GM12878 (cell line): ENCODE data around the gene MEIS1. TPM values are rescaled to one million over a fixed set of nuclear protein-coding genes. Genes with fewer than 3 reads are reported as not detected.

Experiments used
- ATAC-seq: fragments of 200-7000 bp; cut with Tn5 transposase; 3 replicates; pipeline ENCODE4 v1.9.1; 2020; ENCODE audit warnings: mild to moderate bottlenecking, moderate library complexity
- BruUV-seq: library from RNA; stranded (reverse); fragments of 400-500 nt; replicated peaks from 2 replicates; lab custom pipeline; 2021; lab: Mats Ljungman, UMichigan
- CTCF ChIA-PET: fragments of 300-600 bp; sonication (Branson Sonifier 250); formaldehyde crosslinking; extraction: SDS; loops from one replicate; lab custom pipeline; 2021; ENCODE audit warnings: inconsistent platforms; lab: Yijun Ruan, JAX
- POLR2A ChIA-PET: fragments of 350-600 bp; formaldehyde crosslinking; extraction: SDS; loops from one replicate; lab custom pipeline; 2021; ENCODE audit warnings: inconsistent platforms; lab: Charles Lee
- RAD21 ChIA-PET: fragments of 300-600 bp; sonication (Branson Sonifier 250); formaldehyde crosslinking; loops from one replicate; lab custom pipeline; 2023; ENCODE audit warnings: antibody characterized with exemption; ENCODE audit not compliant: unreplicated experiment; lab: Charles Lee
- SMC1A ChIA-PET: fragments of 300-600 bp; sonication (Branson Sonifier 250); formaldehyde crosslinking; loops from one replicate; lab custom pipeline; 2023; ENCODE audit not compliant: unreplicated experiment, uncharacterized antibody; lab: Charles Lee
- DNase-seq: peaks from one replicate; pipeline ENCODE4 v3.0.0-alpha.2; 2011; ENCODE audit warnings: low read depth, low spot score
- FAIRE-seq: peaks from 3 replicates; lab custom pipeline; 2011; peaks lifted over from hg19 to GRCh38; lab: Jason Lieb, UNC
- H2AFZ ChIP-seq: 2 replicates; pipeline ENCODE4 v1.6.0; 2011; ENCODE audit warnings: low read depth, low read length, control low read depth; ENCODE audit not compliant: control insufficient read depth
- H3K27ac ChIP-seq: 2 replicates; pipeline ENCODE4 v1.5.1; 2011; ENCODE audit warnings: control low read depth; ENCODE audit not compliant: control insufficient read depth, insufficient read depth
- H3K27me3 ChIP-seq, 2 experiments: replicated peaks in 1 of 2; 2 replicates each; pipeline versions ENCODE4 v1.6.0 to v1.6.1; 2011; ENCODE audit warnings: low read length in 1 of 2; ENCODE audit not compliant: control insufficient read depth in 2 of 2, insufficient read depth in 2 of 2
- H3K36me3 ChIP-seq, 2 experiments: 2 replicates each; pipeline ENCODE4 v1.5.1; 2011; ENCODE audit warnings: low read length in 1 of 2; ENCODE audit not compliant: control insufficient read depth in 2 of 2, insufficient read depth in 2 of 2
- H3K4me1 ChIP-seq: 2 replicates; pipeline ENCODE4 v1.6.1; 2011; ENCODE audit warnings: mild to moderate bottlenecking, low read length, moderate library complexity, mixed read lengths; ENCODE audit not compliant: control insufficient read depth, insufficient read depth
- H3K4me2 ChIP-seq: 2 replicates; pipeline ENCODE4 v1.6.0; 2011; ENCODE audit warnings: control low read depth; ENCODE audit not compliant: control insufficient read depth, insufficient read depth
- H3K4me3 ChIP-seq: fragments of 200-600 bp; sonication (generic); 2 replicates; pipeline ENCODE4 v1.5.1; 2016
- H3K79me2 ChIP-seq: 2 replicates; pipeline ENCODE4 v1.6.0; 2011; ENCODE audit warnings: low read length; ENCODE audit not compliant: control insufficient read depth, insufficient read depth
- H3K9ac ChIP-seq: 2 replicates; pipeline ENCODE4 v1.8.0; 2011; ENCODE audit warnings: low read length, control low read depth, mixed read lengths; ENCODE audit not compliant: control insufficient read depth, insufficient read depth
- H3K9me3 ChIP-seq: replicated peaks from 3 replicates; pipeline ENCODE4 v1.5.1; 2011; ENCODE audit warnings: mild to moderate bottlenecking, low read length; ENCODE audit not compliant: control insufficient read depth, insufficient read depth
- H4K20me1 ChIP-seq: 2 replicates; pipeline ENCODE4 v1.6.0; 2011; ENCODE audit not compliant: control insufficient read depth, insufficient read depth
- ATF7 ChIP-seq: fragments of 450-650 bp; IDR thresholded peaks from 2 replicates; pipeline ENCODE4 v1.6.1; 2016; ENCODE audit warnings: low read depth, mild to moderate bottlenecking
- FOS ChIP-seq: IDR thresholded peaks from 3 replicates; pipeline ENCODE4 v1.6.1; 2011; ENCODE audit warnings: borderline replicate concordance; ENCODE audit not compliant: insufficient read length; ENCODE audit errors: extremely low read depth
- JUND ChIP-seq: IDR thresholded peaks from 2 replicates; pipeline ENCODE4 v1.6.1; 2012; ENCODE audit warnings: low read depth, mild to moderate bottlenecking, low read length, improper control_type of control experiment, moderate library complexity
- LARP7 ChIP-seq: fragments of 450-650 bp; IDR thresholded peaks from 2 replicates; pipeline ENCODE4 v1.6.1; 2017; ENCODE audit warnings: mild to moderate bottlenecking
- NFXL1 ChIP-seq: fragments of 450-650 bp; IDR thresholded peaks from 2 replicates; pipeline ENCODE4 v1.6.1; 2017; ENCODE audit warnings: antibody characterized with exemption, mild to moderate bottlenecking, borderline replicate concordance
- NRF1 ChIP-seq: conservative IDR thresholded peaks from 2 replicates; pipeline ENCODE4 v1.6.1; 2011; ENCODE audit warnings: mild to moderate bottlenecking, low read depth, low read length, improper control_type of control experiment
- PAX5 ChIP-seq: IDR thresholded peaks from 2 replicates; pipeline ENCODE4 v1.6.1; 2011; ENCODE audit warnings: low read depth, low read length, borderline replicate concordance
- RB1 ChIP-seq: fragments of 450-650 bp; formaldehyde crosslinking; IDR thresholded peaks from 2 replicates; pipeline ENCODE4 v1.6.1; 2017; ENCODE audit warnings: mild to moderate bottlenecking, borderline replicate concordance
- SKIL ChIP-seq: fragments of 450-650 bp; IDR thresholded peaks from 2 replicates; pipeline ENCODE4 v1.6.1; 2017; ENCODE audit warnings: mild to moderate bottlenecking, low read depth, inconsistent platforms; ENCODE audit not compliant: poor library complexity, severe bottlenecking
- SMAD1 ChIP-seq: fragments of 450-650 bp; IDR thresholded peaks from 2 replicates; pipeline ENCODE4 v1.6.1; 2018; ENCODE audit warnings: mild to moderate bottlenecking, low read depth; ENCODE audit not compliant: partially characterized antibody
- SMAD5 ChIP-seq: IDR thresholded peaks from 2 replicates; pipeline ENCODE4 v1.6.1; 2016; ENCODE audit warnings: antibody characterized with exemption, low read depth
- SP1 ChIP-seq: IDR thresholded peaks from one replicate; pipeline ENCODE4 v1.6.1; 2011; ENCODE audit warnings: low read depth, low read length
- SRF ChIP-seq, 2 experiments: IDR thresholded peaks; 2 replicates each; pipeline ENCODE4 v1.6.1; 2011; ENCODE audit warnings: low read depth in 2 of 2, low read length in 2 of 2, mild to moderate bottlenecking in 1 of 2, moderate library complexity in 1 of 2
- TBL1XR1 ChIP-seq: IDR thresholded peaks from 2 replicates; pipeline ENCODE4 v1.6.1; 2012; ENCODE audit warnings: low read depth, low read length, improper control_type of control experiment
- ZBED1 ChIP-seq: IDR thresholded peaks from 2 replicates; pipeline ENCODE4 v1.6.1; 2016; ENCODE audit warnings: borderline replicate concordance
- WGBS: methylation state at CpG from one replicate; pipeline ENCODE4 v1.1.6; 2016; ENCODE audit warnings: low lambda C conversion rate; ENCODE audit not compliant: insufficient replicate concordance, insufficient coverage; ENCODE audit errors: missing lambda C conversion rate; 5-methylcytosine and 5-hydroxymethylcytosine counted together
- in situ Hi-C: fragments of 300-500 bp; cut with MboI; formaldehyde crosslinking; loops from 9 replicates; pipeline ENCODE4 v1.14.3; 2018; ENCODE audit warnings: mixed read lengths
- intact Hi-C: fragments of 100-400 bp; cut with micrococcal nuclease; formaldehyde crosslinking; loops from one replicate; pipeline ENCODE4 v1.14.2; 2022; ENCODE audit not compliant: unreplicated experiment
- polyA plus RNA-seq, 11 experiments: library from polyadenylated mRNA; depleted of rRNA in 4 of 11; unstranded in 6 of 11; stranded (reverse) in 5 of 11; fragments of >200 nt; fragmentation: Nextera tagmentation in 4 of 11; fragmentation: Illumina TruSeq in 1 of 11; extraction: Ambion mirVana in 4 of 11; extraction: Trizol in 1 of 11; gene quantifications; 1 replicate in 1 of 11; 2 replicates in 10 of 11; pipeline versions ENCODE4 v1.2.1 to v1.2.3, GENCODE V29; 2011 to 2016; ENCODE audit warnings: inconsistent platforms in 2 of 11, missing spikeins in 2 of 11, low read depth in 1 of 11
- total RNA-seq, 4 experiments: library from RNA; depleted of rRNA in 3 of 4; stranded (reverse); fragments of >200 nt in 3 of 4; fragmentation: Illumina TruSeq in 1 of 4; extraction: Trizol in 1 of 4; gene quantifications; 2 replicates each; pipeline versions ENCODE4 v1.2.1 to v1.2.3, GENCODE V29; 2013 to 2021
- TF ChIP-seq, protein P1 (sequence below): fragments of 150-350 bp; IDR thresholded peaks from 2 replicates; pipeline ENCODE4 v1.6.1; 2014; ENCODE audit warnings: mild to moderate bottlenecking, low read depth, low read length
- TF ChIP-seq, protein P2 (sequence below): fragments of 450-650 bp; IDR thresholded peaks from 2 replicates; pipeline ENCODE4 v1.6.1; 2017; ENCODE audit warnings: borderline replicate concordance
- TF ChIP-seq, protein P3 (sequence below): IDR thresholded peaks from 2 replicates; pipeline ENCODE4 v1.6.1; 2012; ENCODE audit warnings: mild to moderate bottlenecking, low read depth, low read length

The MEIS1 gene
- total and polyA plus RNA-seq, 10 of the 15 experiments (the other 5 are each of a cell fraction or from before 2014, with no cell fraction given) = 0.04 to 0.31 (median 0.14) TPM; not detected in 6

DNA sequence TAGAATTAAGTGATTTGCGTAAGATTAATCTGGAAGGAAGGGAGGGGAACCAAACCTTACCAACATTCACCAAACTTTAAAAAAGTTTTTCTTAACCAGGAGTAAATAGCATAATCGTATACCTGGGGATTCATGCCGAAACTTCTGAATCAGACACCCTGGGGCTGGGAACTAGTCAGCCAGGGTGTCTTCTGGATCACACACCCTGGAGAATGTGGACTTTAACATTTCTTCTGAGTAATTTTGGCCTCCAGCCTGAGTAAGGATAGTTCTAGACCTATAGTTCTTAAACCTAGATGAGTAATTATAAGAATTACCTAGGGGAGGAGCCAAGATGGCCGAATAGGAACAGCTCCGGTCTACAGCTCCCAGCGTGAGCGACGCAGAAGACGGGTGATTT is 44.1 kb upstream of the MEIS1 start:
- SMC1A ChIA-PET = no interaction called here
- FAIRE-seq (no peak), DNase-seq (no peak), ATAC-seq (no peak)
- Histone ChIP-seq H3K27ac (no peak overlapping the region), H3K4me1 (no peaks in the 10 kb centered on the region), H2AFZ (no peak overlapping the region), H3K4me3 (no peak overlapping the region), H3K9me3 (no peaks in the 10 kb centered on the region), H3K9ac (no peak overlapping the region), H3K27me3 (no peaks in the 10 kb centered on the region), H3K79me2 (no peaks in the 10 kb centered on the region), H3K36me3 (no peaks in the 10 kb centered on the region), H4K20me1 (no peaks in the 10 kb centered on the region), H3K4me2 (no peak overlapping the region)
- intact Hi-C loops = no loop called here
- 58% methylated on average over 9 of the region's 9 CpGs for WGBS
- RAD21 ChIA-PET = no interaction called here
- BruUV-seq = no TSS peak
- TF ChIP-seq SP1 (no peak), SMAD1 (no peak), SKIL (no peak), LARP7 (no peak), FOS (no peak), ATF7 (no peak), RB1 (no peak), PAX5 (no peak), SRF (IDR thresholded peaks at IDR 0.05; ENCODE audit: low read depth in 2 of 2, low read length in 2 of 2) (no peak), TBL1XR1 (no peak), NRF1 (no peak), SMAD5 (no peak), NFXL1 (no peak), JUND (no peak), ZBED1 (no peak)
- TF ChIP-seq, protein P1, sequence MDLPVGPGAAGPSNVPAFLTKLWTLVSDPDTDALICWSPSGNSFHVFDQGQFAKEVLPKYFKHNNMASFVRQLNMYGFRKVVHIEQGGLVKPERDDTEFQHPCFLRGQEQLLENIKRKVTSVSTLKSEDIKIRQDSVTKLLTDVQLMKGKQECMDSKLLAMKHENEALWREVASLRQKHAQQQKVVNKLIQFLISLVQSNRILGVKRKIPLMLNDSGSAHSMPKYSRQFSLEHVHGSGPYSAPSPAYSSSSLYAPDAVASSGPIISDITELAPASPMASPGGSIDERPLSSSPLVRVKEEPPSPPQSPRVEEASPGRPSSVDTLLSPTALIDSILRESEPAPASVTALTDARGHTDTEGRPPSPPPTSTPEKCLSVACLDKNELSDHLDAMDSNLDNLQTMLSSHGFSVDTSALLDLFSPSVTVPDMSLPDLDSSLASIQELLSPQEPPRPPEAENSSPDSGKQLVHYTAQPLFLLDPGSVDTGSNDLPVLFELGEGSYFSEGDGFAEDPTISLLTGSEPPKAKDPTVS = no peak
- TF ChIP-seq, protein P2, sequence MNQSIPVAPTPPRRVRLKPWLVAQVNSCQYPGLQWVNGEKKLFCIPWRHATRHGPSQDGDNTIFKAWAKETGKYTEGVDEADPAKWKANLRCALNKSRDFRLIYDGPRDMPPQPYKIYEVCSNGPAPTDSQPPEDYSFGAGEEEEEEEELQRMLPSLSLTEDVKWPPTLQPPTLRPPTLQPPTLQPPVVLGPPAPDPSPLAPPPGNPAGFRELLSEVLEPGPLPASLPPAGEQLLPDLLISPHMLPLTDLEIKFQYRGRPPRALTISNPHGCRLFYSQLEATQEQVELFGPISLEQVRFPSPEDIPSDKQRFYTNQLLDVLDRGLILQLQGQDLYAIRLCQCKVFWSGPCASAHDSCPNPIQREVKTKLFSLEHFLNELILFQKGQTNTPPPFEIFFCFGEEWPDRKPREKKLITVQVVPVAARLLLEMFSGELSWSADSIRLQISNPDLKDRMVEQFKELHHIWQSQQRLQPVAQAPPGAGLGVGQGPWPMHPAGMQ = no peak
- TF ChIP-seq, protein P3, sequence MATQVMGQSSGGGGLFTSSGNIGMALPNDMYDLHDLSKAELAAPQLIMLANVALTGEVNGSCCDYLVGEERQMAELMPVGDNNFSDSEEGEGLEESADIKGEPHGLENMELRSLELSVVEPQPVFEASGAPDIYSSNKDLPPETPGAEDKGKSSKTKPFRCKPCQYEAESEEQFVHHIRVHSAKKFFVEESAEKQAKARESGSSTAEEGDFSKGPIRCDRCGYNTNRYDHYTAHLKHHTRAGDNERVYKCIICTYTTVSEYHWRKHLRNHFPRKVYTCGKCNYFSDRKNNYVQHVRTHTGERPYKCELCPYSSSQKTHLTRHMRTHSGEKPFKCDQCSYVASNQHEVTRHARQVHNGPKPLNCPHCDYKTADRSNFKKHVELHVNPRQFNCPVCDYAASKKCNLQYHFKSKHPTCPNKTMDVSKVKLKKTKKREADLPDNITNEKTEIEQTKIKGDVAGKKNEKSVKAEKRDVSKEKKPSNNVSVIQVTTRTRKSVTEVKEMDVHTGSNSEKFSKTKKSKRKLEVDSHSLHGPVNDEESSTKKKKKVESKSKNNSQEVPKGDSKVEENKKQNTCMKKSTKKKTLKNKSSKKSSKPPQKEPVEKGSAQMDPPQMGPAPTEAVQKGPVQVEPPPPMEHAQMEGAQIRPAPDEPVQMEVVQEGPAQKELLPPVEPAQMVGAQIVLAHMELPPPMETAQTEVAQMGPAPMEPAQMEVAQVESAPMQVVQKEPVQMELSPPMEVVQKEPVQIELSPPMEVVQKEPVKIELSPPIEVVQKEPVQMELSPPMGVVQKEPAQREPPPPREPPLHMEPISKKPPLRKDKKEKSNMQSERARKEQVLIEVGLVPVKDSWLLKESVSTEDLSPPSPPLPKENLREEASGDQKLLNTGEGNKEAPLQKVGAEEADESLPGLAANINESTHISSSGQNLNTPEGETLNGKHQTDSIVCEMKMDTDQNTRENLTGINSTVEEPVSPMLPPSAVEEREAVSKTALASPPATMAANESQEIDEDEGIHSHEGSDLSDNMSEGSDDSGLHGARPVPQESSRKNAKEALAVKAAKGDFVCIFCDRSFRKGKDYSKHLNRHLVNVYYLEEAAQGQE = no peak
- CTCF ChIA-PET = interaction anchor here (0.7 kb wide), 1 partner anchor 672 kb away, joined by 3 read pairs; no protein-coding TSS in a partner anchor
- in situ Hi-C loops = no loop called here
- POLR2A ChIA-PET = interaction anchor here (0.7 kb wide), 1 partner anchor 1076 kb away, joined by 5 read pairs; no protein-coding TSS in a partner anchor
